ENCODE measurements around the gene PTPRK.
A peak's percentile ranks its signal among the peaks of the same experiment; 100 is the strongest.

PTPRK gene

DNA sequence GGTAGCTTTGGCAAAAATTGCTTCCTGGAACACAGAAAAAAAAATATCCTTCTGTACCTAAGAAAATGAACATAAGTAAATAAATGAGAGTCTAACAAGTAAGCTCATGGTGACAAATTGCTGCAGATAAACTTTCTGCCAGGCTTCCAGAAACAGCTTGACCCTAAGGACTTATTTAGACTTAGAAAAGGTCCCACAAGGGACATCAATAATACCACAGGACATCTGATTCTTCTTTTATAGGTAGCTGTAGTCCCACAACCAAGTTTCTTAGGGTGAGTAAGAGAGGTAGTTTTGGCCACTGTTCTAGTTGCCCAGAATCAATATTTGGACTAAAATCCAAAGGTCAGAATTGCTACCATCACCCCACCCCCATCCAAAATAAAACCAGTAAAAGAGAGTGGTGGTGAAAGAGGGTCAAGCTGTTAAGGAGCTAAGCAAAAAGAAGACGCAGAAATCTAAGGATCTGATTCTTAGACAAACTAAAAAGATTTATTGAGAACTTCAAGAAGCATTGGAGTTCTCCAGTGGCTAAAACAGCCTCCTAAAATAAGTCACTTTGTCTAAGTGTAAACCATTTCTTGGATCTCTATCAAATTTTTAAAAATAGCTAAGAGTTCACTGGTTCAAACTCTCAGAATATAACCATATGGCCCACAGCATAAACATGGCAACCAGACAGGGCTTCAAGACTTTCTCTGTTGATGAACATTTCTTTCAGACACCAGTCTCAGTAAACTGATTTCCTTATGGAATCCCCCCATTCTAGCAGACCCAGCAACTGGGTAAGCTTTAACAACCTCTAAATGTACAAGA, 180.6 kb downstream of the PTPRK start:
- DNase-seq (ENCODE audit: low spot score): no peak

- DNase-seq (ENCODE audit: low spot score): no peak
These were observed 182.8 kb downstream of the PTPRK start for GRCh38 chr6:128337619-128338018.

DNA sequence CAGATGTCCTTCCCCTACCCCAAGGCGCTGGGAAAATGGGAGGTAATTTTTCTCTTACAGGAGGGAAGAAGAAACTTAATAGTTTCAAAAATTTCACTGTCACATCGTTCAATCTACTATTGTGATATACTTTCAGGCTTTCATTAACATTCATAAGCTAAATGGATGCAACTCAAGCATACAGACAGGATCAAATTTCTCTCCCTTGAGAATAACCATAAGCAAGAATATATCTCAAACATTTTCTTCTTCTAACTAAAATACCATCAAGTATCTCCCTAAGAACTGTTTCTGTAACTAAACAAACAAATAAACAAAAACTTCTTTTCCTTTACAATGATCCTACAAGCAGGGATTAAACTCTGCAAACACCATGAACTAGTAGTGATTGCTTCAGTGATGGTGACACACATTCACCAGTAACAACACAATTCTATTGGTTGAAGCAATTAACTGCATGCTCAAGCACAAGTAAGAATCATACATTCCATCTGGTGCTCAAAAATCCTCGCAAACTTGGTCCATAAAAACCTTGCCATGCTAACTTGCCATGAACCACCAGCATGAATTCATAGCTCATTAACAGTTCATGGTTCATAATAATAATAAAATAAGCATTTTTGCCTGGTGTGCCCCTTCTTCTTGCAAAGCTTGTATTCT, 183.8 kb downstream of the PTPRK start:
- peak; percentile 2 for DNase-seq (ENCODE audit: low spot score)

DNA sequence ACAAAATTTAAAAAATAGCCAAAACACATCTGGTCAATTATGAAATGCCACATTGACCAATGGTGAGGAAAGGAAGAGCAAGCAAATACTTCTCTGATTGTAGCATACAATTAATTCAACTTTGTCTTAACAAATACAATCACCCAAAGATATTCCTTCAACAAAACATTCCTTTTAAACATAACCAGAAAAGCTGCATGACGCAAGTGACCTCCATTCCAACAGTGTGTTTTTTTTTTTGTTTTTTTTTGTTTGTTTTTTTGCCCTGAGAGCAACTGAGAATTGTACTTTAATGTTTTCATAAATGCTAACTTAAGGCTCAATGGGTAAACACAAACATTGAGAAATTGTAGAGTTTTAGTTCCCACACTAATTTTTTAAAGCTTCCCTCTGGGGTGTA, 184.4 kb downstream of the PTPRK start:
- DNase-seq (ENCODE audit: low spot score): no peak

DNA sequence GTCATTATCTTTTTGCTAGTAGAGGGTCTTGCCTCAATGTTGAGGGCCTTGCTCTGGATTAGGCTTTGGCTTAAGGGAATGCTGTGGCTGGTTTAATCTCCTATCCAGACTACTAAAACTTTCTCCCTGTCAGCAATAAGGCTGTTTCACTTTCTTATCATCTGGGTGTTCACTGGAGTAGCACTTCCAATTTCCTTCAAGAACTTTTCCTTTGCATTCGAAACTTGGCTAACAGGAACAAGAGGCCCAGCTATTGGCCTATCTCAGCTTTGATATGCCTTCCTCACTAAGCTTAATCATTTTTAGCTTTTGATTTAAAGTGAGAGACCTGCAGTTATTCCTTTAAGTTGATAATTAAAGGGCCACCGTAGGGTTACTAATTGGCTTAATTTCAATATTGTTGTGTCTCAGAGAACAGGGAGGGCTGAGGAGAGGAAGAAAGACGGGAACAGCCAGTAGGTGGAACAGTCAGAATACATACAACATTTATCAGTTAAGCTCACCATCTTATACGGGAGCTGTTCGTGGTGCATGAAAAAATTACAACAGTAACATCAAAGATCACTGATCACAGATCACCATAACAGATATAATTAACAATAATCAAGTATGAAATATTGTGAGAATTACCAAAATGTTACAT, 186.7 kb downstream of the PTPRK start:
- no peak for DNase-seq (ENCODE audit: low spot score)

DNA sequence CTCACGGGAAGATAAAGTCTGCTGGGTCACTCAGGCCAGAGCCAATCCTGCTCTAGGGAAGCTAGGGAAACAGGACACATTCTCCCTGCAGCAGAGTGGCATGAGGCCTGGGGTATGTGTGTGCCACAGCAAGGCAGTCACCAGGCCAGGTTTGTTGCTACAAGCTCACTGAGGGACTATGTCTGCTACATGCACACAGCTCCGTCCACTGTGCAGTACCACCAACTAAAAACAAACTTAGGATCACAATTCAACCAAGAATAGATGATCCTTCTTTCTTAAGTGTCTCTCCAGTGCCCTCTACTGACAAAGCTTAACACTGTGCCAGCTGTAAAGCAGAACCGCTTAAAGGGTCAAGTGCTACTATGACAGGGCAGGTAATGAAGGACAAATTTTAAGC, 192.5 kb downstream of the PTPRK start:
- peak; percentile 24 for DNase-seq (ENCODE audit: low spot score)

GRCh38 chr6:128323011-128323410, 197.4 kb downstream of the PTPRK start:
- no peak for DNase-seq (ENCODE audit: low spot score)

DNA sequence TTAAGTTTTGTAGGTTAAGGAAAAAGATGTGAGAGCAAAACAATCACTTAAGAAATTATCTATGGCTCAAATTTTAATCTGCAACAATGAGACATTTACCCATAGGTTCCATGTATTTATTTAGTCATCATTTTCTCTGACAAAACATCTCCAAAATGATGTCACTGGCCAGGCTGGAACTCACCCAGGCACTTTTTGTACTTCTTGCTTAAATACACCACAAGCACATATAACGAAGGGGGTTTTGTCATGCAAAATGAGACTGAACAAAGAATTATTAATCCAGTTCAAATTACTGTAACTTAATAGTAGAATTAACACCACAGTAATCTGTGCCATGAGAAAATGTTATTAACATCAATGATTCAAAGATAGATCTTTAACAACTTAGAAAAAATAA, 200.5 kb downstream of the PTPRK start:
- no peak for DNase-seq (ENCODE audit: low spot score)

GRCh38 chr6:128319157-128319556, 201.2 kb downstream of the PTPRK start:
- DNase-seq (ENCODE audit: low spot score): no peak

DNA sequence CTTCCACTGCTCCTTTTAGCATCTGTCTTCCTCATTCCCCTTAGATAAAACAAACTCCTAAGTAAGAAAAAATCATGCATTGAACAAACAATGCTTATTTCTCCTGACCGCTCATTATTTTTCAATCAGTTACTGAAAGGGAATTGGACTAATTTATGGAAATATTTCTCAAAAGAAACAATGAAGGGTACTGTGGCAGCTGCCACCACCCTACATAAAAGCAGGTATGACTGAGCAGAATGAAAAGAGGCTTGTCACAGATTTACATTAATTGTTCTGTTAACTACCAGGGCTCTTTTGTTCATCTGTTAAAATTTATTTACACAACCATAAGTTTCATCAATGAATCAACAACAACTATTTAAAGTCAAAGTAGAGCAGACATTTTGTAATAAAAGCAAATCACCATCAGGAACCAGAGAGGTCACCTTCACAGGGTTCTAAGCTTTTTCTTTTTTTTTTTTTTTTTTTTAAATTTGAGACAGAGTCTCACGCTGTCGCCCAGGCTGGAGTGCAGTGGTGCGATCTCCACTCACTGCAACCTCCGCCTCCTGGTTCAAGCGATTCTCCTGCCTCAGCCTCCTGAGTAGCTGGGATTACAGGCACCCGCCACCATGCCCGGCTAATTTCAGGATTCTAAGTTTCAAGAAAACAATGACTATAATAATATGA, 204.0 kb downstream of the PTPRK start:
- no peak for DNase-seq (ENCODE audit: low spot score)

GRCh38 chr6:128314190-128314589, 206.2 kb downstream of the PTPRK start:
- DNase-seq (ENCODE audit: low spot score): no peak

DNA sequence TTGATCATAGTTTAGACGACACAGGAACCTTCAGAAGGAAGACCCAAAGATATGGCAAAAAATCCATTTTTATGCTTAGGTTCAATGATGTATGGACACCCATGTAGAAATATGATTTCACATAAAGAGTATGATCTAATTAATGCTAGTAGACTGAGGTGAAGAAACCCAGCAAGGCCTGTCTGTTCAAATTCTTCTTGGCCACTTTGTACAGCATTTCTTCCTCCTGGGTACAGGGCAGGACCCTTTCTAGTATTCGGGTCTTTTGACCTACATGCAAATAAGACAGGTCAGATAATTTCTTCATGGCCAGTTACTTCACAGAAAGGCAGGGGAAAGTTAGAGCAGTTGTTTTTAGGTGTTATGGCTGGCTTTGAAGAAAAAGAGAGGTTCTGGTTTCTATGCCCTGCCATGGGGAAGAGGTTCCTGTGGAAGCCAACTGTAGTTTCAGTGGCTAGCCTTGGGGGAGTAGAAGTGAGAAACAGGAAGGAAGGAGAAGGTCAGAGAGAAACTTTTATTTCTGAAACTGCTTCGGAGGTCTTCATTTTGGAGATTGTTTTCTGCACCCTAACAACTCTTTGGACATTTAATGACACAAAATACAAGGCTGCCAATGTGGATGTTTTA, 208.3 kb downstream of the PTPRK start:
- no peak for DNase-seq (ENCODE audit: low spot score)

DNA sequence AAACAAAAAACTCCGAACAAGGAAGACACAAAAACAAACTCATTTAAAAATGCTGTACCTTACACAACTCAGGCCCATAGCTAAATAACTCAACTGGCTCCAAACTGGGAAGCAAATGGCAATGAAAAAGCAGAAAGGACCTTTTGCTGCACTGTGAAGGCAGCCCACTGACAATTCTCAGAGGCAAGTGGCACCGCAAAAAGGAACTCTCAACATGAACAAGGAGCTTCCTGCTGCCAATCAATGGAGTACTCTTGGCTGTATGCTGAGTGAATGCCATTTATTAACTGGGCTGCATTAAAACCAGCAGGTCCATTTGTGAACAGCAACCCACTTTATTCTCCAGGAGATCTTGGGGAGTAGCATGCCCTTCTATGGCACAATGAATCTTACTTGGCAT, 209.9 kb downstream of the PTPRK start:
- no peak for DNase-seq (ENCODE audit: low spot score)

- no peak for DNase-seq (ENCODE audit: low spot score)
These were observed 212.7 kb downstream of the PTPRK start for GRCh38 chr6:128307671-128308070.

GRCh38 chr6:128305976-128306375, 214.4 kb downstream of the PTPRK start:
- no peak for DNase-seq (ENCODE audit: low spot score)

GRCh38 chr6:128305228-128305627, 215.2 kb downstream of the PTPRK start:
- DNase-seq (ENCODE audit: low spot score): no peak

- no peak for DNase-seq (ENCODE audit: low spot score)
These were observed 216.5 kb downstream of the PTPRK start for GRCh38 chr6:128303870-128304269.

GRCh38 chr6:128302942-128303341, 217.5 kb downstream of the PTPRK start:
- DNase-seq (ENCODE audit: low spot score): no peak

- no peak for DNase-seq (ENCODE audit: low spot score)
These were observed 224.7 kb downstream of the PTPRK start for GRCh38 chr6:128295670-128296069.

DNA sequence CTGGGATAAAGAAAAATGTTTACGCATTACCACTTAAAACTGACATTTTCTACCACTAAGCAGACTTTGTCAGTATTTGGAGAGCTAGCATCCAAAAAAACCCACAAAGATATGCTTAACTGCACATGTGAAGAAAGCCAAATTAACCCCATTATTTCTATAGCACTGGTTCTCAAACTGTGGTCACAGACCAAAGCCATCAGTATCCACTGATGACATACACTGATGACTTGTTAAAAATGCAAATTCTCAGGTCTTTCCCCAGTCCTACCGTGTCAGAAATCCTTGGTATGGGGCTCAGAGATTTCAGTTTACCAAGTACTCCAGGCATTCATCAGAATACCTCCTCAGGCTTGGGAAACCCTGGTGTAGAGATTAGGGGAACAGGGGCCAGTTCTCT, 230.2 kb downstream of the PTPRK start:
- DNase-seq (ENCODE audit: low spot score): no peak

DNA sequence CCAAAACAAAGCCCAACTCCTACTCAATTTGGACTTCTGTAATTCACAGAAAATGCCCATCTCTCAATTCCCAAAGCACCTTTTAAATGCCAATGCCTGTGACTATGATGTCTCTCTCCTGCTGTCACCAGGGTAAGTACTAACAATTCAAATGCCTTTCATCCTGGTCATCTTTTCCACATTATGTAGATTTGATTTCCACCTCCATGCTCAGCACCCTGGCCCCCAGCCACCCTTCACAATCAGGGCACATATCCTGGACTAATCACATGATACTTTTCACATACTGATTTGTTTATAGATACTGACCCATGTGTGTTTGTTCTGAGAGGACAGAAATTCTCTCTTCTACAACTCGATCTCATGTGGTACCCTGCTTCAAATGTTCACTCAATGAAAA, 236.3 kb downstream of the PTPRK start:
- no peak for DNase-seq (ENCODE audit: low spot score)

DNA sequence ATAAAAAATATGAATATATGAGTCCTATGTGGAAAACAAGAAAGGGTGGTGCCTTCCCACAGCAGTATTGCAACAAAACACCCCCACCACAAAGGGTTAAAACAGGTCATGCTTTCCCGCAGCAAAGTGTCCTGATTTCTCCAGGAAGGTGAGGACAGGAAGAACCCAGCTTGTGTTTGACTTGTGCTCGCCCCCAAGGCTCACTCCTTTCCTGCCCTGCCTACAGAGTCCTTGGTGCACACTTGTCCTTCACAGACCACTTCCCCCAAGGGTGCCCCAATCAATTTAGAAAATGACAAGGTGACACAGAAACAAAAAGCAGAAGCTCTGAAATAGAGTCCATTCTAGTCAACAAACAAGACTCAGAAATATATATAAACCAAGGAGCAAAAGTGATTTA, 237.4 kb downstream of the PTPRK start:
- DNase-seq (ENCODE audit: low spot score): no peak
